Stomach (tissue), 9 donors: ENCODE results near the gene AGPAT4. TPM values are rescaled to one million over a fixed set of nuclear protein-coding genes. Genes with fewer than 3 reads are reported as not detected.

ENCODE experiments used
- DNase-seq, 2 donors: peaks; one replicate each; pipeline versions ENCODE4 v3.0.0 to v3.0.0-alpha.2; 2013 to 2019
- H3K27ac ChIP-seq, 5 donors: fragments of 200-600 bp in 4 of 5; sonication (generic) in 4 of 5; one replicate each; pipeline ENCODE4 v1.5.1; 2013 to 2019; ENCODE audit warnings: mild to moderate bottlenecking in 1 of 5, moderate library complexity in 1 of 5
- H3K27me3 ChIP-seq, 3 donors: fragments of 200-600 bp; sonication (generic); one replicate each; pipeline ENCODE4 v1.5.1; 2017 to 2019; ENCODE audit warnings: mixed run types in 1 of 3
- H3K36me3 ChIP-seq, 4 donors: fragments of 200-600 bp; sonication (generic); 1 replicate in 3 of 4; 2 replicates in 1 of 4; pipeline ENCODE4 v1.5.1; 2016 to 2019
- H3K4me1 ChIP-seq, 4 donors: fragments of 200-600 bp; sonication (generic); one replicate each; pipeline ENCODE4 v1.5.1; 2016 to 2019
- H3K4me3 ChIP-seq, 4 donors: fragments of 200-600 bp; sonication (generic) in 3 of 4; one replicate each; pipeline ENCODE4 v1.5.1; 2016 to 2019; ENCODE audit warnings: mild to moderate bottlenecking in 1 of 4
- H3K9me3 ChIP-seq, 4 donors: fragments of 200-600 bp; sonication (generic); one replicate each; pipeline ENCODE4 v1.5.1; 2016 to 2019
- CTCF ChIP-seq, 7 experiments: fragments of 450-650 bp in 4 of 7; fragments of 200-600 bp in 3 of 7; sonication (generic) in 3 of 7; IDR thresholded peaks; one replicate each; pipeline ENCODE4 v1.5.1; 2016 to 2019; ENCODE audit warnings: antibody characterized with exemption in 7 of 7, control low read depth in 2 of 7, mild to moderate bottlenecking in 1 of 7
- EP300 ChIP-seq: sonication (generic); formaldehyde crosslinking; IDR thresholded peaks from one replicate; pipeline ENCODE4 v1.6.1; 2017; ENCODE audit warnings: antibody characterized with exemption
- POLR2A ChIP-seq, 4 donors: fragments of 450-650 bp; IDR thresholded peaks; one replicate each; pipeline ENCODE4 v1.6.1; 2016; ENCODE audit warnings: antibody characterized with exemption in 4 of 4, control low read depth in 2 of 4, mild to moderate bottlenecking in 1 of 4, moderate library complexity in 1 of 4
- POLR2AphosphoS5 ChIP-seq, 3 donors: sonication (generic); formaldehyde crosslinking; IDR thresholded peaks; one replicate each; pipeline ENCODE4 v1.6.1; 2016; ENCODE audit warnings: antibody characterized with exemption in 3 of 3
- WGBS, 5 donors: extraction: QIAGEN DNeasy Blood & Tissue Kit in 3 of 5; methylation state at CpG; one replicate each; pipeline versions ENCODE4 v1.1.5 to v1.1.7; 2013 to 2018; 5-methylcytosine and 5-hydroxymethylcytosine counted together
- intact Hi-C: fragments of 100-400 bp; cut with DNase I; formaldehyde crosslinking; loops from one replicate; pipeline ENCODE4 v1.15.1; 2023; ENCODE audit warnings: low total_unique reads
- polyA plus RNA-seq, 3 donors: library from polyadenylated mRNA; stranded (reverse); fragments of 200-250 nt; gene quantifications; one replicate each; pipeline ENCODE4 v1.2.3, GENCODE V29; 2013
- total RNA-seq, 5 donors: library from RNA; depleted of rRNA; stranded (reverse); fragments of >200 nt; gene quantifications; one replicate each; pipeline versions ENCODE4 v1.1.0 to v1.2.3, GENCODE V29; 2014 to 2016
- donor health status: healthy with polysubstance abuse.
- donor health status: Bipolar disorder and iron deficiency.
- donor health status: healthy.

AGPAT4 gene
- total and polyA plus RNA-seq, 8 donors: 0.46 to 15.8 (median 1.0) TPM

- TF ChIP-seq POLR2AphosphoS5 (IDR thresholded peaks at IDR 0.05) (no peak), CTCF (IDR thresholded peaks at IDR 0.05) (no peak), EP300 (no peak), POLR2A (IDR thresholded peaks at IDR 0.05) (no peak)
- Histone ChIP-seq H3K9me3 (peaks cover 0 to 9% (median 2%) of the 10 kb centered on the region in 4 donors), H3K4me1 (peaks cover 0 to under 1% (median 0%) of the 10 kb centered on the region in 4 donors), H3K27ac (no peak overlapping the region), H3K4me3 (no peak overlapping the region), H3K27me3 (no peaks in the 10 kb centered on the region), H3K36me3 (no peaks in the 10 kb centered on the region)
- intact Hi-C loops: no loop called here
- 67 to 80% (median 74%) methylated on average over 7 of the region's 7 CpGs for WGBS, 5 donors
- no peak for DNase-seq
Observed at GRCh38 chr6:161279677-161280415, 6.0 kb upstream of the AGPAT4 start.

GRCh38 chr6:161276605-161277155 is 2.8 kb upstream of the AGPAT4 start:
- intact Hi-C loops: no loop called here
- Histone ChIP-seq H3K9me3 (peaks cover 0 to 9% (median 2%) of the 10 kb centered on the region in 4 donors), H3K27me3 (no peaks in the 10 kb centered on the region), H3K36me3 (no peaks in the 10 kb centered on the region), H3K4me3 (no peak overlapping the region), H3K4me1 (peaks cover 9 to 24% (median 15%) of the 10 kb centered on the region in 4 donors), H3K27ac (no peak overlapping the region)
- WGBS, 5 donors: 89 to 94% (median 93%) methylated on average over 4 of the region's 4 CpGs
- DNase-seq: no peak
- TF ChIP-seq CTCF (IDR thresholded peaks at IDR 0.05): no peak
- TF ChIP-seq POLR2A (IDR thresholded peaks at IDR 0.05): no peak
- no peak for TF ChIP-seq POLR2AphosphoS5 (IDR thresholded peaks at IDR 0.05)
- no peak for TF ChIP-seq EP300

GRCh38 chr6:161274898-161275297 is 1.0 kb upstream of the AGPAT4 start:
- Histone ChIP-seq H3K9me3 (no peaks in the 10 kb centered on the region), H3K27ac (peak overlapping the region in 2 of 5 donors; percentile 71 to 81), H3K4me3 (no peak overlapping the region), H3K27me3 (no peaks in the 10 kb centered on the region), H3K4me1 (peaks cover 9 to 31% (median 15%) of the 10 kb centered on the region in 4 donors), H3K36me3 (no peaks in the 10 kb centered on the region)
- DNase-seq: no peak
- 69 to 85% (median 79%) methylated on average over 2 of the region's 2 CpGs for WGBS, 5 donors
- TF ChIP-seq EP300 (no peak), POLR2A (IDR thresholded peaks at IDR 0.05) (no peak), POLR2AphosphoS5 (IDR thresholded peaks at IDR 0.05) (no peak), CTCF (IDR thresholded peaks at IDR 0.05) (no peak)
- intact Hi-C loops: no loop called here

- DNase-seq: no peak
- Histone ChIP-seq H3K36me3 (no peaks in the 10 kb centered on the region), H3K27ac (peak overlapping the region; percentile 44 to 84 (median 81)), H3K27me3 (no peaks in the 10 kb centered on the region), H3K4me1 (peaks cover 9 to 31% (median 15%) of the 10 kb centered on the region in 4 donors), H3K4me3 (peak overlapping the region; percentile 57 to 74 (median 62)), H3K9me3 (no peaks in the 10 kb centered on the region)
- WGBS, 5 donors: 7 to 15% (median 10%) methylated on average over 8 of the region's 8 CpGs
- intact Hi-C loops: no loop called here
- no peak for TF ChIP-seq CTCF (IDR thresholded peaks at IDR 0.05)
- TF ChIP-seq POLR2A (IDR thresholded peaks at IDR 0.05): no peak
- no peak for TF ChIP-seq POLR2AphosphoS5 (IDR thresholded peaks at IDR 0.05)
- peak; percentile 39 for TF ChIP-seq EP300
Observed at GRCh38 chr6:161274488-161274858, 612 bp upstream of the AGPAT4 start.
